Keratinocyte (primary cell): ENCODE results near the gene DNAJC28.

ENCODE experiments used
- CTCF ChIP-seq, 3 experiments: IDR thresholded peaks in 1 of 3; conservative IDR thresholded peaks in 1 of 3; optimal IDR thresholded peaks in 1 of 3; 2 replicates in 2 of 3; 3 replicates in 1 of 3; pipeline versions ENCODE3 to v1.5.1; 2011; ENCODE audit warnings: low read length in 3 of 3, mild to moderate bottlenecking in 3 of 3, moderate library complexity in 2 of 3, control low read depth in 1 of 3, inconsistent platforms in 1 of 3; ENCODE audit not compliant: insufficient read depth in 2 of 3; ENCODE audit errors: extremely low read depth in 1 of 3
- EZH2 ChIP-seq: IDR thresholded peaks from one replicate; pipeline ENCODE4 v1.6.1; 2012; ENCODE audit warnings: inconsistent platforms, mild to moderate bottlenecking, low read length, moderate library complexity

- TF ChIP-seq EZH2 (no peak), CTCF (optimal IDR thresholded peaks at IDR 0.05 in 1 of 3, IDR thresholded peaks at IDR 0.05 in 1 of 3, conservative IDR thresholded peaks at IDR 0.05 in 1 of 3; ENCODE audit: extremely low read depth in 1 of 3, insufficient read depth in 2 of 3, low read length in 3 of 3) (no peak)
Observed at GRCh38 chr21:33461538-33462250, 29.8 kb downstream of the DNAJC28 start.
